Endothelial cell of umbilical vein (primary cell): Measurements from ENCODE around the gene EFS. TPM values are rescaled to one million over a fixed set of nuclear protein-coding genes. Genes with fewer than 3 reads are reported as not detected.

Experiments used
- BruUV-seq: library from RNA; stranded (reverse); fragments of 400-500 nt; replicated peaks from 2 replicates; lab custom pipeline; 2021; lab: Mats Ljungman, UMichigan
- CTCF ChIA-PET: fragments of 300-600, 350-600 bp; sonication (Branson Sonifier 250); formaldehyde crosslinking; loops from one replicate; lab custom pipeline; 2021; ENCODE audit warnings: antibody characterized with exemption, inconsistent platforms; lab: Charles Lee
- POLR2A ChIA-PET: fragments of 300-600, 350-600 bp; sonication (Branson Sonifier 250); formaldehyde crosslinking; loops from one replicate; lab custom pipeline; 2021; ENCODE audit warnings: antibody characterized with exemption, inconsistent platforms; lab: Charles Lee
- DNase-seq: peaks from one replicate; pipeline ENCODE4 v3.0.0-alpha.2; 2011; ENCODE audit warnings: low read depth, low spot score
- FAIRE-seq: peaks from 2 replicates; lab custom pipeline; 2011; peaks lifted over from hg19 to GRCh38; lab: Jason Lieb, UNC
- H2AFZ ChIP-seq: 2 replicates; pipeline ENCODE4 v1.6.0; 2012; ENCODE audit warnings: low read depth, low read length, control low read depth, inconsistent platforms
- H3K27ac ChIP-seq: 2 replicates; pipeline ENCODE4 v1.5.1; 2011; ENCODE audit warnings: low read depth, mild to moderate bottlenecking, control low read depth, low read length, moderate library complexity; ENCODE audit not compliant: insufficient read depth
- H3K27me3 ChIP-seq, 2 experiments: 2 replicates each; pipeline versions ENCODE4 v1.6.0 to v1.6.1; 2011; ENCODE audit warnings: low read length in 2 of 2, mixed read lengths in 1 of 2; ENCODE audit not compliant: control insufficient read depth in 2 of 2, insufficient read depth in 2 of 2
- H3K36me3 ChIP-seq, 2 experiments: 2 replicates in 1 of 2; 3 replicates in 1 of 2; pipeline ENCODE4 v1.5.1; 2011; ENCODE audit warnings: low read length in 2 of 2, mild to moderate bottlenecking in 1 of 2, moderate library complexity in 1 of 2; ENCODE audit not compliant: control insufficient read depth in 2 of 2, insufficient read depth in 2 of 2; ENCODE audit errors: extremely low read depth in 1 of 2
- H3K4me1 ChIP-seq: 3 replicates; pipeline ENCODE4 v1.5.1; 2011; ENCODE audit warnings: mild to moderate bottlenecking, low read length; ENCODE audit not compliant: control insufficient read depth, insufficient read depth; ENCODE audit errors: extremely low read depth
- H3K4me2 ChIP-seq: 2 replicates; pipeline ENCODE4 v1.6.1; 2011; ENCODE audit warnings: low read length, control low read depth, mixed read lengths; ENCODE audit not compliant: insufficient read depth
- H3K4me3 ChIP-seq, 3 experiments: fragments of 200-600 bp in 1 of 3; sonication (generic), shearing (Covaris generic) in 1 of 3; replicated peaks in 1 of 3; 2 replicates each; pipeline ENCODE4 v1.5.1; 2011 to 2016; ENCODE audit warnings: control low read depth in 3 of 3, low read length in 3 of 3, mild to moderate bottlenecking in 2 of 3, inconsistent platforms in 1 of 3, low read depth in 1 of 3, moderate library complexity in 1 of 3; ENCODE audit not compliant: insufficient read depth in 1 of 3
- H3K79me2 ChIP-seq: 2 replicates; pipeline ENCODE4 v1.6.0; 2012; ENCODE audit warnings: low read length, inconsistent platforms; ENCODE audit not compliant: control insufficient read depth, insufficient read depth
- H3K9ac ChIP-seq: replicated peaks from 2 replicates; pipeline ENCODE3; 2011; ENCODE audit warnings: low read length, control low read depth; ENCODE audit not compliant: insufficient read depth; ENCODE audit errors: extremely low read depth
- H3K9me1 ChIP-seq: replicated peaks from 3 replicates; pipeline ENCODE4 v1.6.0; 2011; ENCODE audit warnings: mild to moderate bottlenecking, low read length; ENCODE audit not compliant: control insufficient read depth, insufficient read depth; ENCODE audit errors: extremely low read depth
- H3K9me3 ChIP-seq: replicated peaks from 2 replicates; pipeline ENCODE4 v1.5.1; 2012; ENCODE audit warnings: low read length, inconsistent platforms; ENCODE audit not compliant: control insufficient read depth, insufficient read depth
- H4K20me1 ChIP-seq: replicated peaks from 2 replicates; pipeline ENCODE3; 2011; ENCODE audit warnings: mild to moderate bottlenecking, low read length; ENCODE audit not compliant: control insufficient read depth, insufficient read depth; ENCODE audit errors: extremely low read depth
- EZH2 ChIP-seq: IDR thresholded peaks from 2 replicates; pipeline ENCODE4 v1.6.1; 2012; ENCODE audit warnings: borderline replicate concordance, low read depth, mild to moderate bottlenecking, moderate library complexity, low read length, inconsistent platforms; ENCODE audit not compliant: severe bottlenecking
- FOS ChIP-seq: IDR thresholded peaks from 2 replicates; pipeline ENCODE4 v1.6.1; 2011; ENCODE audit warnings: mild to moderate bottlenecking, low read length, moderate library complexity, borderline replicate concordance; ENCODE audit not compliant: insufficient read depth
- GATA2 ChIP-seq: IDR thresholded peaks from 2 replicates; pipeline ENCODE4 v1.7.0; 2011; ENCODE audit warnings: low read depth, mild to moderate bottlenecking, moderate library complexity, mixed read lengths, low read length; ENCODE audit not compliant: insufficient read length, insufficient read depth
- JUN ChIP-seq: IDR thresholded peaks from 2 replicates; pipeline ENCODE4 v1.6.1; 2011; ENCODE audit warnings: borderline replicate concordance, low read depth; ENCODE audit not compliant: insufficient read length, insufficient read depth
- MYC ChIP-seq: IDR thresholded peaks from one replicate; pipeline ENCODE4 v1.6.1; 2011; ENCODE audit warnings: mild to moderate bottlenecking, low read depth, low read length
- POLR2A ChIP-seq: IDR thresholded peaks from 2 replicates; pipeline ENCODE4 v1.6.1; 2012; ENCODE audit warnings: low read depth, mild to moderate bottlenecking, control low read depth, low read length
- POLR2AphosphoS5 ChIP-seq: IDR thresholded peaks from 2 replicates; pipeline ENCODE4 v1.6.1; 2012; ENCODE audit warnings: low read depth, mild to moderate bottlenecking, control low read depth, low read length, moderate library complexity; ENCODE audit not compliant: insufficient read depth
- dilution Hi-C: fragments of 300-500 bp; cut with MboI; formaldehyde crosslinking; loops from one replicate; pipeline ENCODE4 v1.15.0; 2019; ENCODE audit warnings: low sequenced_read_pairs; ENCODE audit not compliant: extremely low pct_ligation_motif_present
- intact Hi-C: fragments of 100-400 bp; cut with micrococcal nuclease; formaldehyde crosslinking; loops from one replicate; pipeline ENCODE4 v1.10.0; 2022
- polyA plus RNA-seq, 4 experiments: library from polyadenylated mRNA; depleted of rRNA in 3 of 4; stranded (reverse) in 3 of 4; unstranded in 1 of 4; fragments of >200 nt; gene quantifications; 2 replicates each; pipeline versions ENCODE4 v1.2.1 to v1.2.3, GENCODE V29; 2011 to 2012; ENCODE audit warnings: missing spikeins in 1 of 4
- total RNA-seq: library from RNA; stranded (reverse); gene quantifications from 2 replicates; pipeline ENCODE4 v1.2.3, GENCODE V29; 2021
- TF ChIP-seq, protein P1 (sequence below): IDR thresholded peaks from 2 replicates; pipeline ENCODE4 v1.6.1; 2011; ENCODE audit not compliant: insufficient read depth, insufficient read length
- TF ChIP-seq, protein P2 (sequence below), 2 donors: IDR thresholded peaks; 1 replicate in 1 of 2; 2 replicates in 1 of 2; pipeline ENCODE4 v1.5.1; 2011; ENCODE audit warnings: low read length in 2 of 2, mild to moderate bottlenecking in 2 of 2, moderate library complexity in 2 of 2, control low read depth in 1 of 2, inconsistent platforms in 1 of 2, low read depth in 1 of 2; ENCODE audit not compliant: insufficient read depth in 1 of 2; ENCODE audit errors: extremely low read depth in 1 of 2

EFS gene
- total and polyA plus RNA-seq, 2 donors (not counting 3 experiments of a cell fraction or from before 2014, with no cell fraction given) = 0.03 to 0.13 TPM

DNA sequence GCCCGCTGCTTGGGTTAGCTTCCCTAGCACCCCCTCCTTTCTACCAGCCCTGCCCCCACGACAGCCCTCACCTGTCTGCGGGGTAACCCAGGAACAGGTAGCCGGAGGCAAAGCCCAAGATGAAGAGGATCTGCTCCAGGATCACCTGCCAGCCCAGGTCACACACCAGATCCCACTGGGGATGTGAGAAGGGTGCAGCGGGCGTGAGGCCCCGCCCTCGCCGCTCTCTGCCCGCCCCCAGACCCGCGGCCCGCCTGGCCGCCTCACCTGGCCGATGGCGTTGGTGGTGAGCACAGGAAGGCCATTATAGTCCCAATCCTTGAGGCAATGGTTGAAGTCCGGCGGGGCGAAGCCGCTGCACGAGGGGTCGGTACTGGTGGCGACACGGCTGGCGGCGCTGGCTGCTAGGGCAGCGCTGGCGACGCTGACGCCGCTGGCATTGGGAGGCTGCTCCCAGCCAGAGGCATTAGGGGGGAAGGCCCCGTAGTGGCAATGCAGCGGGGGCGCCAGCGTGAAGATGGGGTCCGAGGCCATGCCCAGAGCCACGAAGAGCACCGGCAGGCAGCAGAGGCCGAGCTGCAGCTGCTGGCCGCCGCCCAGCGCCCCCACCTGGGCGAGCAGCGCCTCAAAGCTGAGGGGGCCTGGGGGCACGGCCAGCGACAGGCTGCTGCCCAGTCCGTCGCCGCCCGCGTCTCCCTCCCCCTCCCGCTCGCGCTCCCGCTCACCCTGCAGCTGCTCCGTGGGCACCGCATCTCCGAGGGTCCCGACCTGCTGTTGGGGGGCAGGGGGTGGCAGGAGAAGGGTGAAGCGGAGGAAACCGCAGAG is 13.1 kb downstream of the EFS start:
- no peak overlapping the region for H3K4me2 ChIP-seq
- DNase-seq (no peak), FAIRE-seq (no peak)
- no peaks in the 10 kb centered on the region for H3K9me3 ChIP-seq
- H4K20me1 ChIP-seq = no peaks in the 10 kb centered on the region
- no peak overlapping the region for H3K9ac ChIP-seq
- CTCF ChIA-PET = interaction anchor here (0.6 to 1.9 kb wide), 6 partner anchors 17 to 289 kb away, joined by 3 to 7 read pairs (median 4); no protein-coding TSS in a partner anchor
- H3K79me2 ChIP-seq = no peaks in the 10 kb centered on the region
- TF ChIP-seq FOS = no peak
- no peak for TF ChIP-seq JUN
- peak; percentile 83 for TF ChIP-seq EZH2
- no peak for TF ChIP-seq GATA2
- TF ChIP-seq, protein P1, sequence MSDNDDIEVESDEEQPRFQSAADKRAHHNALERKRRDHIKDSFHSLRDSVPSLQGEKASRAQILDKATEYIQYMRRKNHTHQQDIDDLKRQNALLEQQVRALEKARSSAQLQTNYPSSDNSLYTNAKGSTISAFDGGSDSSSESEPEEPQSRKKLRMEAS = no peak
- no peak for TF ChIP-seq POLR2A
- TF ChIP-seq, protein P2, sequence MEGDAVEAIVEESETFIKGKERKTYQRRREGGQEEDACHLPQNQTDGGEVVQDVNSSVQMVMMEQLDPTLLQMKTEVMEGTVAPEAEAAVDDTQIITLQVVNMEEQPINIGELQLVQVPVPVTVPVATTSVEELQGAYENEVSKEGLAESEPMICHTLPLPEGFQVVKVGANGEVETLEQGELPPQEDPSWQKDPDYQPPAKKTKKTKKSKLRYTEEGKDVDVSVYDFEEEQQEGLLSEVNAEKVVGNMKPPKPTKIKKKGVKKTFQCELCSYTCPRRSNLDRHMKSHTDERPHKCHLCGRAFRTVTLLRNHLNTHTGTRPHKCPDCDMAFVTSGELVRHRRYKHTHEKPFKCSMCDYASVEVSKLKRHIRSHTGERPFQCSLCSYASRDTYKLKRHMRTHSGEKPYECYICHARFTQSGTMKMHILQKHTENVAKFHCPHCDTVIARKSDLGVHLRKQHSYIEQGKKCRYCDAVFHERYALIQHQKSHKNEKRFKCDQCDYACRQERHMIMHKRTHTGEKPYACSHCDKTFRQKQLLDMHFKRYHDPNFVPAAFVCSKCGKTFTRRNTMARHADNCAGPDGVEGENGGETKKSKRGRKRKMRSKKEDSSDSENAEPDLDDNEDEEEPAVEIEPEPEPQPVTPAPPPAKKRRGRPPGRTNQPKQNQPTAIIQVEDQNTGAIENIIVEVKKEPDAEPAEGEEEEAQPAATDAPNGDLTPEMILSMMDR (IDR thresholded peaks at IDR 0.05; ENCODE audit: extremely low read depth in 1 of 2, insufficient read depth in 1 of 2, low read depth in 1 of 2, low read length in 2 of 2) = peak in 1 of 2 donors; percentile 8
- TF ChIP-seq MYC = no peak
- TF ChIP-seq POLR2AphosphoS5 = no peak
- intact Hi-C loops = no loop called here
- H3K4me3 ChIP-seq = peak overlapping the region in 1 of 3 experiments; percentile 45
- H3K27me3 ChIP-seq = peaks cover 32 to 36% of the 10 kb centered on the region in 2 experiments
- no peaks in the 10 kb centered on the region for H3K9me1 ChIP-seq
- BruUV-seq = no TSS peak
- no peaks in the 10 kb centered on the region for H3K36me3 ChIP-seq
- no peak overlapping the region for H3K27ac ChIP-seq
- POLR2A ChIA-PET = no interaction called here
- peak overlapping the region; percentile 50 for H2AFZ ChIP-seq
- dilution Hi-C loops = no loop called here
- no peaks in the 10 kb centered on the region for H3K4me1 ChIP-seq
